ENCODE results near the gene SRPX. TPM values are rescaled to one million over a fixed set of nuclear protein-coding genes. Genes with fewer than 3 reads are reported as not detected.
A peak's percentile ranks its signal among the peaks of the same experiment; 100 is the strongest.

Gene SRPX
- total and polyA plus RNA-seq, 10 of the 15 experiments (the other 5 are each of a cell fraction or from before 2014, with no cell fraction given) = 0.05 to 0.79 (median 0.23) TPM; not detected in 1

DNA sequence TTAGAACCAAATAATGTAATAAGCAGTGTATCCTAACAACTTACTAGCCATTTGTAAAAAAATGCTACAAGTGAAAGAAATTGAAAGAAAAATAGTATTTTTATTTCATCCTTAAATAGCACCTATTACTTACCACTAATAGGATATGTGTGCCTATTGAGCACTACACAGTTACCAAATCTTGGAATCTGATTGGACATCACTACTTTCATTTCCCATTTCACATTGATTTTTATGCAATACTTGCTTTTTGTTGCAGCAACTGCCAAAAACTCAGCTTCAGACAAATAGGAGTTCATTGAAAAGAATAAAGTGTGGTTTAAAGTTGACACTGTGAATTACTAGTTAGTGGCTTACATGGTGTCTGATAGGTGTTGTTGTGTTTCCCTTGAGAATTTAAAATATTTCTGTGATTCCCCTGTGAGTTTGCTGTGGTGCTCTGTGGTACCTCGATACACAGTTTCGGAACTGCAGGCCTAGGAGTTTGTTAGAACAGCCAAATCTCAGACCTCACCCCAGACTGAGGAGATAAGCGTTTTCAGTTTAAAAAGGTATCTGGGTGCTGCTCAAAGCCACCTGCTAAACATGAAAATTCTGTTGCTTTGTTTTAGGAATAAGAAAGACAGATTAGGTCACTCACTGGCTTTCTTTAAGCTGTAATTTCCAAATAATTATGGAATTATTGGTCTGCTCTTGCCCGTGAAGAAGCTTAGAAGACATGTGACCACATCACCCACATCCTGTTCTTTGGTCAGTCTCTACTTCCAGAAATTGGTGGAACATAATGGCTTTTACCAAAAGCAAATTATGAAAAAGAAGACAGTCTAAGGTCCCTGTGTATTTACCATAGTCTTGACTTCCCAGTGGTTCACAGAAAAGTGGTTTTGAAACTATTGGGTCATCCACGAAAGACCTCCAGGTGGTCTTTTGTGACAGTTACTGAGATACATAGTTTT is 116.5 kb downstream of the SRPX start (continued):
- TF ChIP-seq IKZF2 (IDR thresholded peaks at IDR 0.05) = peak; percentile 46 to 54
- TF ChIP-seq SIN3A (IDR thresholded peaks at IDR 0.05; ENCODE audit: low read depth, low read length) = no peak
- no peak for TF ChIP-seq ZNF622 (IDR thresholded peaks at IDR 0.05)
- peak; percentile 45; the same call in 1 of the 2 replicates for TF ChIP-seq BCL11A (IDR thresholded peaks at IDR 0.05; ENCODE audit: low read depth, low read length)
- TF ChIP-seq YY1 (IDR thresholded peaks at IDR 0.05; ENCODE audit: low read depth, low read length) = no peak
- no peak for TF ChIP-seq TCF3 (IDR thresholded peaks at IDR 0.05; ENCODE audit: borderline replicate concordance, insufficient read depth, low read depth, low read length)
- TF ChIP-seq ZZZ3 (IDR thresholded peaks at IDR 0.05; ENCODE audit: control insufficient read depth, insufficient read length, low read depth) = no peak
- TF ChIP-seq CREM (IDR thresholded peaks at IDR 0.05; ENCODE audit: low read depth) = no peak
- TF ChIP-seq STAT3 (IDR thresholded peaks at IDR 0.05; ENCODE audit: low read depth, low read length) = no peak
- no peak for TF ChIP-seq CBFB (IDR thresholded peaks at IDR 0.05; ENCODE audit: low read depth)
- TF ChIP-seq FOS (IDR thresholded peaks at IDR 0.05; ENCODE audit: borderline replicate concordance, extremely low read depth, insufficient read length) = no peak
- TF ChIP-seq NBN (IDR thresholded peaks at IDR 0.05) = peak; percentile 51; the same call in 1 of the 2 replicates
- no peak for TF ChIP-seq MYC (IDR thresholded peaks at IDR 0.05; ENCODE audit: insufficient read depth, insufficient read length, insufficient replicate concordance, low read length, severe bottlenecking)
- TF ChIP-seq, protein P1, sequence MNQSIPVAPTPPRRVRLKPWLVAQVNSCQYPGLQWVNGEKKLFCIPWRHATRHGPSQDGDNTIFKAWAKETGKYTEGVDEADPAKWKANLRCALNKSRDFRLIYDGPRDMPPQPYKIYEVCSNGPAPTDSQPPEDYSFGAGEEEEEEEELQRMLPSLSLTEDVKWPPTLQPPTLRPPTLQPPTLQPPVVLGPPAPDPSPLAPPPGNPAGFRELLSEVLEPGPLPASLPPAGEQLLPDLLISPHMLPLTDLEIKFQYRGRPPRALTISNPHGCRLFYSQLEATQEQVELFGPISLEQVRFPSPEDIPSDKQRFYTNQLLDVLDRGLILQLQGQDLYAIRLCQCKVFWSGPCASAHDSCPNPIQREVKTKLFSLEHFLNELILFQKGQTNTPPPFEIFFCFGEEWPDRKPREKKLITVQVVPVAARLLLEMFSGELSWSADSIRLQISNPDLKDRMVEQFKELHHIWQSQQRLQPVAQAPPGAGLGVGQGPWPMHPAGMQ (IDR thresholded peaks at IDR 0.05; ENCODE audit: borderline replicate concordance) = no peak
- TF ChIP-seq RFX5 (IDR thresholded peaks at IDR 0.05; ENCODE audit: low read depth, low read length) = no peak
- TF ChIP-seq STAT1 (conservative IDR thresholded peaks at IDR 0.05) = no peak
- no peak for TF ChIP-seq ZBED1 (IDR thresholded peaks at IDR 0.05; ENCODE audit: borderline replicate concordance)
- TF ChIP-seq KLF5 (IDR thresholded peaks at IDR 0.05; ENCODE audit: partially characterized antibody) = no peak
- TF ChIP-seq CEBPB (IDR thresholded peaks at IDR 0.05; ENCODE audit: borderline replicate concordance in 1 of 2, low read depth in 2 of 2, low read length in 2 of 2) = no peak
- no peak for TF ChIP-seq NRF1 (conservative IDR thresholded peaks at IDR 0.05; ENCODE audit: low read depth, low read length)
- TF ChIP-seq LARP7 (IDR thresholded peaks at IDR 0.05) = no peak
- TF ChIP-seq NFYB (IDR thresholded peaks at IDR 0.05; ENCODE audit: insufficient read depth, low read depth, low read length) = no peak
- TF ChIP-seq NFIC (IDR thresholded peaks at IDR 0.05; ENCODE audit: low read depth, low read length) = peak; percentile 48; the same call in 1 of the 2 replicates
- no peak for TF ChIP-seq WRNIP1 (IDR thresholded peaks at IDR 0.05; ENCODE audit: borderline replicate concordance, low read depth, low read length)
- TF ChIP-seq YBX1 (IDR thresholded peaks at IDR 0.05) = no peak
- TF ChIP-seq MLLT1 (IDR thresholded peaks at IDR 0.05) = 0 out of 2 replicates have a peak, but pooled peaks have one; percentile 36
- no peak for TF ChIP-seq MTA3 (IDR thresholded peaks at IDR 0.05; ENCODE audit: borderline replicate concordance, low read length)
- no peak for TF ChIP-seq HDAC6 (IDR thresholded peaks at IDR 0.05; ENCODE audit: unreplicated experiment)

Measured in GM12878 (cell line).